HL-60 (cell line): Measurements from ENCODE around the gene CFAP73.
A peak's percentile ranks its signal among the peaks of the same experiment; 100 is the strongest.

Experiments
- DNase-seq, 2 experiments: peaks; one replicate each; pipeline ENCODE4 v3.0.0-alpha.2; 2010 to 2020; ENCODE audit warnings: low read depth in 1 of 2, low spot score in 1 of 2
- H3K27ac ChIP-seq: fragments of 250-450 bp; sonication (Bioruptor Pico); replicated peaks from 2 replicates; pipeline ENCODE4 v1.5.1; 2020; ENCODE audit warnings: mild to moderate bottlenecking, moderate library complexity
- H3K27me3 ChIP-seq: fragments of 250-450 bp; sonication (Bioruptor Pico); 2 replicates; pipeline ENCODE4 v1.5.1; 2021; ENCODE audit warnings: mild to moderate bottlenecking, moderate library complexity; ENCODE audit not compliant: insufficient read depth, poor library complexity, severe bottlenecking
- H3K4me3 ChIP-seq: replicated peaks from 2 replicates; pipeline ENCODE4 v1.5.1; 2011; ENCODE audit warnings: mild to moderate bottlenecking, control low read depth, low read length; ENCODE audit not compliant: insufficient read depth
- GABPA ChIP-seq: IDR thresholded peaks from 2 replicates; pipeline ENCODE4 v1.6.1; 2012; ENCODE audit warnings: low read depth
- POLR2AphosphoS5 ChIP-seq: IDR thresholded peaks from 2 replicates; pipeline ENCODE4 v1.6.1; 2012; ENCODE audit warnings: low read depth
- SPI1 ChIP-seq: IDR thresholded peaks from 2 replicates; pipeline ENCODE4 v1.6.1; 2012; ENCODE audit warnings: low read depth, mild to moderate bottlenecking, borderline replicate concordance
- TF ChIP-seq, protein P1 (sequence below): IDR thresholded peaks from 2 replicates; pipeline ENCODE4 v1.6.1; 2012; ENCODE audit warnings: low read depth; ENCODE audit not compliant: insufficient replicate concordance
- TF ChIP-seq, protein P2 (sequence below): IDR thresholded peaks from one replicate; pipeline ENCODE4 v1.5.1; 2011; ENCODE audit warnings: low read length, control low read depth, inconsistent platforms; ENCODE audit not compliant: insufficient read depth

CFAP73 gene

DNA sequence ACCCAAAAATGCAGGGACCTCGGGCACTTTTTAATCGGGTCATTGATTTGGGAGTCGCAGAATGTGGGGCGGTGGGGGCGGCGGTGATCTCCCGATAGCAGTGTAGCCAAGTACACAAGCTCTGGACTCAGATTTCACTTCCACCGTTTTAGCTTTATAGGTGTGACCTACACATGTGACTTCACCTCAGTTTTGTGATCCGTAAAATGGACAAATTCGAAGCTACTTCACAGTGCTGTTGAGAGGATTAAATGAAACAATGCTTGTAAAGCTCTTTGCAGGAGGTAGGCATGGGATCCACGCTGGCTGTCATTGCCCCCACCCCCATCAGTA is 36.5 kb downstream of the CFAP73 start:
- no peaks in the 10 kb centered on the region for H3K27me3 ChIP-seq
- peak overlapping the region; percentile 99 for H3K27ac ChIP-seq
- DNase-seq = peak in 1 of 2 experiments; percentile 14
- H3K4me3 ChIP-seq = peak overlapping the region; percentile 87
- TF ChIP-seq, protein P1, sequence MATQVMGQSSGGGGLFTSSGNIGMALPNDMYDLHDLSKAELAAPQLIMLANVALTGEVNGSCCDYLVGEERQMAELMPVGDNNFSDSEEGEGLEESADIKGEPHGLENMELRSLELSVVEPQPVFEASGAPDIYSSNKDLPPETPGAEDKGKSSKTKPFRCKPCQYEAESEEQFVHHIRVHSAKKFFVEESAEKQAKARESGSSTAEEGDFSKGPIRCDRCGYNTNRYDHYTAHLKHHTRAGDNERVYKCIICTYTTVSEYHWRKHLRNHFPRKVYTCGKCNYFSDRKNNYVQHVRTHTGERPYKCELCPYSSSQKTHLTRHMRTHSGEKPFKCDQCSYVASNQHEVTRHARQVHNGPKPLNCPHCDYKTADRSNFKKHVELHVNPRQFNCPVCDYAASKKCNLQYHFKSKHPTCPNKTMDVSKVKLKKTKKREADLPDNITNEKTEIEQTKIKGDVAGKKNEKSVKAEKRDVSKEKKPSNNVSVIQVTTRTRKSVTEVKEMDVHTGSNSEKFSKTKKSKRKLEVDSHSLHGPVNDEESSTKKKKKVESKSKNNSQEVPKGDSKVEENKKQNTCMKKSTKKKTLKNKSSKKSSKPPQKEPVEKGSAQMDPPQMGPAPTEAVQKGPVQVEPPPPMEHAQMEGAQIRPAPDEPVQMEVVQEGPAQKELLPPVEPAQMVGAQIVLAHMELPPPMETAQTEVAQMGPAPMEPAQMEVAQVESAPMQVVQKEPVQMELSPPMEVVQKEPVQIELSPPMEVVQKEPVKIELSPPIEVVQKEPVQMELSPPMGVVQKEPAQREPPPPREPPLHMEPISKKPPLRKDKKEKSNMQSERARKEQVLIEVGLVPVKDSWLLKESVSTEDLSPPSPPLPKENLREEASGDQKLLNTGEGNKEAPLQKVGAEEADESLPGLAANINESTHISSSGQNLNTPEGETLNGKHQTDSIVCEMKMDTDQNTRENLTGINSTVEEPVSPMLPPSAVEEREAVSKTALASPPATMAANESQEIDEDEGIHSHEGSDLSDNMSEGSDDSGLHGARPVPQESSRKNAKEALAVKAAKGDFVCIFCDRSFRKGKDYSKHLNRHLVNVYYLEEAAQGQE = no peak
- TF ChIP-seq POLR2AphosphoS5 (no peak), SPI1 (no peak), GABPA (no peak)
- TF ChIP-seq, protein P2, sequence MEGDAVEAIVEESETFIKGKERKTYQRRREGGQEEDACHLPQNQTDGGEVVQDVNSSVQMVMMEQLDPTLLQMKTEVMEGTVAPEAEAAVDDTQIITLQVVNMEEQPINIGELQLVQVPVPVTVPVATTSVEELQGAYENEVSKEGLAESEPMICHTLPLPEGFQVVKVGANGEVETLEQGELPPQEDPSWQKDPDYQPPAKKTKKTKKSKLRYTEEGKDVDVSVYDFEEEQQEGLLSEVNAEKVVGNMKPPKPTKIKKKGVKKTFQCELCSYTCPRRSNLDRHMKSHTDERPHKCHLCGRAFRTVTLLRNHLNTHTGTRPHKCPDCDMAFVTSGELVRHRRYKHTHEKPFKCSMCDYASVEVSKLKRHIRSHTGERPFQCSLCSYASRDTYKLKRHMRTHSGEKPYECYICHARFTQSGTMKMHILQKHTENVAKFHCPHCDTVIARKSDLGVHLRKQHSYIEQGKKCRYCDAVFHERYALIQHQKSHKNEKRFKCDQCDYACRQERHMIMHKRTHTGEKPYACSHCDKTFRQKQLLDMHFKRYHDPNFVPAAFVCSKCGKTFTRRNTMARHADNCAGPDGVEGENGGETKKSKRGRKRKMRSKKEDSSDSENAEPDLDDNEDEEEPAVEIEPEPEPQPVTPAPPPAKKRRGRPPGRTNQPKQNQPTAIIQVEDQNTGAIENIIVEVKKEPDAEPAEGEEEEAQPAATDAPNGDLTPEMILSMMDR = no peak

DNA sequence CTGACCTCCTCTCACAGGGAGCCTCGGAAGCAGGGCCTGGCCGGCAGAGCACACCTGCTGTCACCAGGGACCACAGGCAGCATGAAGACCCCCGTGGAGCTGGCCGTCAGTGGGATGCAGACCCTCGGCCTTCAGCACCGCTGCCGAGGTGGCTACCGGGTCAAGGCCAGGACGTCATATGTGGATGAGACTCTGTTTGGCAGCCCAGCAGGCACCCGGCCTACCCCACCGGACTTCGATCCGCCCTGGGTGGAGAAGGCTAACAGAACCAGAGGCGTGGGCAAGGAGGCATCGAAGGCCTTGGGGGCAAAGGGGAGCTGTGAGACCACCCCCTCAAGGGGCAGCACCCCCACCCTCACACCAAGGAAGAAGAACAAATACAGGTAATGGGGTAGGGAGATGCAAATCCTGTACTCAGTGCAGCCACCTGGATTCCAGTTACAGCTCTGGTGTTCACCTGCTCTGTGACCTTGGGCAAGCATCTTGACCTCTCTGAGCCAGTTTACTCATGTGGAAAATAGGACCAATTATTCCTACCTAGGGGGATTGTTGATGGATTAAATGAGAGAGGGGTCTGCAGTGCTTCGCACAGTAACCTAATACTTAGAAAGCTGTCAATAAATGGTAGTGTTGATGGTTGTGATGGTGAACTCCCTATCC is 37.3 kb downstream of the CFAP73 start:
- DNase-seq = no peak
- Histone ChIP-seq H3K27ac (no peak overlapping the region; the same call in 1 of the 2 replicates), H3K27me3 (no peaks in the 10 kb centered on the region), H3K4me3 (peak overlapping the region; percentile 87)
- TF ChIP-seq SPI1 (no peak), POLR2AphosphoS5 (no peak), GABPA (no peak)
- TF ChIP-seq, protein P1 = no peak
- TF ChIP-seq, protein P2 = no peak

DNA sequence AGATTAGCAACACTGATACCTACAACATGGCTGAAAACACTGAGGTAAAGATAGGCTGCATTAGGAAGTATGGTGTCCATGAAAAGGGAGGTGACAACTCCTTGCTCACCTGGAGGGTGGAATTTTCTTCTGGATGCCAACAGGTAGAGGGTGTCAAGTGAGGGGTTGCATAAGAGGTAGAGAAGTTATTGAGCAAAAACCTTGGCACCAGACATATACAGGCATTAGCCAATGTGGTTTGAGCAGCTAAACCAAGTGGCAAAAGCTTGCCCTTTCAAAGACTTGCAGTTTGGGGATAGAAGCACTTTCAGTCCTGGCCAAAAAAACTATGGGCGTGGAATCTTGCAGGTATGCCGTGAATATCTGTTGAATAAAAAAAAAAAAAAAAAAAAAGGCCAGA is 39.8 kb downstream of the CFAP73 start:
- H3K4me3 ChIP-seq = no peak overlapping the region
- TF ChIP-seq GABPA = no peak
- no peak for TF ChIP-seq POLR2AphosphoS5
- TF ChIP-seq, protein P2 = no peak
- TF ChIP-seq, protein P1 = no peak
- TF ChIP-seq SPI1 = no peak

More for the DNA sequence above, 39.8 kb downstream of the CFAP73 start:
- no peak overlapping the region for H3K27ac ChIP-seq
- no peaks in the 10 kb centered on the region for H3K27me3 ChIP-seq
- DNase-seq = no peak
